ENCODE measurements around the gene RXRG. TPM values are rescaled to one million over a fixed set of nuclear protein-coding genes. Genes with fewer than 3 reads are reported as not detected.
A peak's percentile ranks its signal among the peaks of the same experiment; 100 is the strongest.

The RXRG gene
- polyA plus RNA-seq, 1 donor (not counting 4 experiments of a cell fraction or from before 2014, with no cell fraction given), result not detected

DNA sequence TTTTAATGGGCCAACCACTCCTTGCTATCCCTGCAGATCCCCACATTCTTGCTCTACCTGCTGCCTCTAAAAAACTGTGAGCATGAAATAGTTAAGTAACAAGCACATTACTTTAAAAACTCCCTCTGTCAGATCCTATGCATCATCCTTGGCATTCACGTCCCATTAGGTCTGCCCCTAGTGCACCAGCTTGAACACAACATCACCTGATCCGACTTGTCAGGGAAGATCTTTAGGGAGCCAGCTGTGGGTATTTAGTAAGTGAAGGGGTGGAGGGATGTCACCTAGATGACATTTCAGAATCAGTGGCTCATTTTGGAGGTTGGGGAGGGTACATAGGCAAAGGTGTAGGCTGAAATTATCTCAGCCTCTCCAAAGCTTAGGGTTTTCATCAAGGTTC, 33.5 kb downstream of the RXRG start:
- Histone ChIP-seq H3K9ac (ENCODE audit: control insufficient read depth, extremely low read depth, insufficient read depth, low read length) (no peak overlapping the region), H2AFZ (ENCODE audit: control insufficient read depth, low read length) (no peak overlapping the region), H3K36me3 (ENCODE audit: control insufficient read depth in 2 of 2, extremely low read depth in 1 of 2, insufficient read depth in 2 of 2, low read length in 2 of 2) (no peaks in the 10 kb centered on the region), H3K4me1 (ENCODE audit: control insufficient read depth, extremely low read depth, insufficient read depth, low read length) (no peaks in the 10 kb centered on the region), H3K27ac (ENCODE audit: control insufficient read depth, insufficient read depth, low read length) (no peak overlapping the region), H3K9me3 (ENCODE audit: control insufficient read depth, low read depth, low read length) (no peaks in the 10 kb centered on the region), H3K4me3 (ENCODE audit: control insufficient read depth in 2 of 3, extremely low read depth in 1 of 3, insufficient read depth in 2 of 3, low read depth in 1 of 3, low read length in 3 of 3) (no peak overlapping the region), H3K79me2 (ENCODE audit: control insufficient read depth, insufficient read depth, low read length) (no peaks in the 10 kb centered on the region), H4K20me1 (ENCODE audit: control insufficient read depth, extremely low read depth, insufficient read depth, low read length) (no peaks in the 10 kb centered on the region), H3K27me3 (ENCODE audit: control insufficient read depth, extremely low read depth, insufficient read depth, low read length) (peaks cover 18% of the 10 kb centered on the region), H3K4me2 (ENCODE audit: control insufficient read depth, extremely low read depth, insufficient read depth, low read depth, low read length) (no peak overlapping the region), H3K9me1 (ENCODE audit: control insufficient read depth, extremely low read depth, insufficient read depth, low read length) (no peaks in the 10 kb centered on the region)
- FAIRE-seq (no peak), DNase-seq (ENCODE audit: low read depth, low spot score) (no peak)
- peak in 2 of 3 experiments; percentile 5 to 7 for TF ChIP-seq CTCF (optimal IDR thresholded peaks at IDR 0.05 in 1 of 3, IDR thresholded peaks at IDR 0.05 in 1 of 3, conservative IDR thresholded peaks at IDR 0.05 in 1 of 3; ENCODE audit: extremely low read depth in 1 of 3, insufficient read depth in 2 of 3, low read length in 3 of 3)
- no peak for TF ChIP-seq EZH2 (IDR thresholded peaks at IDR 0.05; ENCODE audit: low read length)
- dilution Hi-C loops (cut with MboI; ENCODE audit: extremely low pct_ligation_motif_present, low sequenced_read_pairs), result no loop called here

DNA sequence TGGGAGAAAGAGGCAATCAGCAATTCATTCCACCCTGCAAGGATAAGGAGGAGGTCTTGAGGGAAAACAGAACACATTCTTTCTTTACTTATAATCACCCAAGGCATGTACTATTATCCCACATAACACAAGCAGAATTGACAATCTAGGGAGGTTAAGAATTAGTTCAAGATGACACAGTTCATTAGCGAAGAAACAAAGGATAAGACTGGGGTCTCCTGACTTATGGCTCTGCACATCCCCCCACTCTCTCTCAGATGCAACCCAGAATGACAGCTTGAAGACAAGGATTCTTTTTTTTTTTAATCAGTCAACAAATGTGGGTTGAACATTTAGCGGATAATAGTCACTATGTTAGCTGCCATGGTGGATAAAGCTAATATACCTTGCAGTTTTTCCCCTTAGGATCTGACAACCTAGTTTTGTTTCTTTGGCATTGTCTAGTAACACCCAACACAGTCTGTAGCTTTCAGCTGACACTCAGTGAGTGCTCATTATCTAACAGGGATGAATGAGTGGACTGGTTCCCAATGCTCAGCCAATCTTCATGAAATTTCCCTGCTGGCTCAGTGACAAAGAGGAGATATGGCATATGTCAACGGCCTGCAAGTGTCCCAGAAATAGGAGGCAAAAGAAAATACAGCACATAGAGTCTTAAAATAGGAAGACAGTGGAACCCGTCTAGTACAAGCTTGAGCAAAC, 35.1 kb downstream of the RXRG start:
- no peak for TF ChIP-seq CTCF (optimal IDR thresholded peaks at IDR 0.05 in 1 of 3, IDR thresholded peaks at IDR 0.05 in 1 of 3, conservative IDR thresholded peaks at IDR 0.05 in 1 of 3; ENCODE audit: extremely low read depth in 1 of 3, insufficient read depth in 2 of 3, low read length in 3 of 3)
- no peak for TF ChIP-seq EZH2 (IDR thresholded peaks at IDR 0.05; ENCODE audit: low read length)
- FAIRE-seq, result no peak
- Histone ChIP-seq H3K9me3 (ENCODE audit: control insufficient read depth, low read depth, low read length) (no peaks in the 10 kb centered on the region), H3K27me3 (ENCODE audit: control insufficient read depth, extremely low read depth, insufficient read depth, low read length) (peaks cover 24% of the 10 kb centered on the region), H3K9ac (ENCODE audit: control insufficient read depth, extremely low read depth, insufficient read depth, low read length) (no peak overlapping the region), H3K4me1 (ENCODE audit: control insufficient read depth, extremely low read depth, insufficient read depth, low read length) (no peaks in the 10 kb centered on the region), H2AFZ (ENCODE audit: control insufficient read depth, low read length) (no peak overlapping the region), H3K79me2 (ENCODE audit: control insufficient read depth, insufficient read depth, low read length) (no peaks in the 10 kb centered on the region), H4K20me1 (ENCODE audit: control insufficient read depth, extremely low read depth, insufficient read depth, low read length) (no peaks in the 10 kb centered on the region), H3K4me3 (ENCODE audit: control insufficient read depth in 2 of 3, extremely low read depth in 1 of 3, insufficient read depth in 2 of 3, low read depth in 1 of 3, low read length in 3 of 3) (no peak overlapping the region), H3K4me2 (ENCODE audit: control insufficient read depth, extremely low read depth, insufficient read depth, low read depth, low read length) (no peak overlapping the region), H3K27ac (ENCODE audit: control insufficient read depth, insufficient read depth, low read length) (no peak overlapping the region), H3K9me1 (ENCODE audit: control insufficient read depth, extremely low read depth, insufficient read depth, low read length) (no peaks in the 10 kb centered on the region), H3K36me3 (ENCODE audit: control insufficient read depth in 2 of 2, extremely low read depth in 1 of 2, insufficient read depth in 2 of 2, low read length in 2 of 2) (no peaks in the 10 kb centered on the region)
- dilution Hi-C loops (cut with MboI; ENCODE audit: extremely low pct_ligation_motif_present, low sequenced_read_pairs), result no loop called here
- no peak for DNase-seq (ENCODE audit: low read depth, low spot score)
